A549 (cell line): ENCODE data around the gene PRKAR2B. TPM values are rescaled to one million over a fixed set of nuclear protein-coding genes. Genes with fewer than 3 reads are reported as not detected.

Source experiments
- ATAC-seq, 2 experiments: fragments of 200-7000 bp in 1 of 2; fragments of >200 bp in 1 of 2; cut with Nextera tagmentation in 1 of 2; cut with Tn5 transposase in 1 of 2; 3 replicates each; pipeline versions ENCODE4 v1.8.0 to v1.9.1; 2018 to 2020; ENCODE audit warnings: mild to moderate bottlenecking in 1 of 2, moderate library complexity in 1 of 2
- CTCF ChIA-PET: fragments of 300-600 bp; sonication (Branson Sonifier 250); formaldehyde crosslinking; extraction: SDS; loops from one replicate; lab custom pipeline; 2021; ENCODE audit warnings: antibody characterized with exemption, inconsistent platforms; lab: Yijun Ruan, JAX
- POLR2A ChIA-PET: fragments of 350-600 bp; formaldehyde crosslinking; extraction: SDS; loops from one replicate; lab custom pipeline; 2021; ENCODE audit warnings: antibody characterized with exemption, inconsistent platforms; lab: Yijun Ruan, JAX
- DNase-seq, 2 experiments: peaks; one replicate each; pipeline versions ENCODE4 v3.0.0 to v3.0.0-alpha.2; 2011 to 2016; ENCODE audit warnings: low read depth in 1 of 2, low spot score in 1 of 2
- FAIRE-seq: peaks from 2 replicates; lab custom pipeline; 2011; peaks lifted over from hg19 to GRCh38; lab: Jason Lieb, UNC
- H3K27ac ChIP-seq, 2 experiments: fragments of >200 bp; sonication (Bioruptor Twin); formaldehyde crosslinking; 3 replicates each; pipeline ENCODE4 v1.5.1; 2016 to 2017
- H3K4me1 ChIP-seq: fragments of >200 bp; sonication (Bioruptor Twin); formaldehyde crosslinking; 3 replicates; pipeline ENCODE4 v1.6.1; 2016
- H3K4me2 ChIP-seq: fragments of >200 bp; sonication (Bioruptor Twin); formaldehyde crosslinking; 3 replicates; pipeline ENCODE4 v1.6.1; 2016
- H3K4me3 ChIP-seq: fragments of >200 bp; sonication (Bioruptor Twin); formaldehyde crosslinking; 3 replicates; pipeline ENCODE4 v1.5.1; 2016
- H3K9me3 ChIP-seq: fragments of >200 bp; sonication (Bioruptor Twin); formaldehyde crosslinking; 3 replicates; pipeline ENCODE4 v1.6.1; 2016
- ATOH8 ChIP-seq: fragments of 250-450 bp; sonication (Bioruptor Pico); IDR thresholded peaks from 2 replicates; pipeline ENCODE4 v1.5.0; 2020; ENCODE audit warnings: low read depth, mild to moderate bottlenecking, moderate library complexity
- CBX2 ChIP-seq: fragments of 200-600 bp; sonication (generic); IDR thresholded peaks from 2 replicates; pipeline ENCODE4 v1.6.1; 2016; ENCODE audit warnings: low read depth, mild to moderate bottlenecking, borderline replicate concordance
- CHD2 ChIP-seq: fragments of 150-350 bp; IDR thresholded peaks from 2 replicates; pipeline ENCODE4 v1.6.1; 2014; ENCODE audit warnings: low read length; ENCODE audit not compliant: partially characterized antibody
- ELK1 ChIP-seq: fragments of 150-350 bp; IDR thresholded peaks from 2 replicates; pipeline ENCODE4 v1.6.1; 2014; ENCODE audit warnings: low read depth, mild to moderate bottlenecking, low read length
- EP300 ChIP-seq, 2 experiments: fragments of >200 bp; sonication (Bioruptor Twin); formaldehyde crosslinking; IDR thresholded peaks; 2 replicates in 1 of 2; 3 replicates in 1 of 2; pipeline ENCODE4 v1.6.1; 2016 to 2017
- GATA3 ChIP-seq: IDR thresholded peaks from 2 replicates; pipeline ENCODE4 v1.6.1; 2012; ENCODE audit warnings: borderline replicate concordance
- HEYL ChIP-seq: fragments of 250-450 bp; sonication (Bioruptor Pico); IDR thresholded peaks from 2 replicates; pipeline ENCODE4 v1.8.0; 2021; ENCODE audit warnings: mild to moderate bottlenecking, moderate library complexity
- HMGXB4 ChIP-seq: fragments of 250-450 bp; sonication (Bioruptor Pico); IDR thresholded peaks from 2 replicates; pipeline ENCODE4 v1.5.0; 2021; ENCODE audit warnings: mild to moderate bottlenecking, moderate library complexity, borderline replicate concordance
- HOXA7 ChIP-seq: fragments of 250-450 bp; sonication (Bioruptor Pico); IDR thresholded peaks from 2 replicates; pipeline ENCODE4 v1.5.0; 2020; ENCODE audit warnings: mild to moderate bottlenecking, moderate library complexity
- HOXB13 ChIP-seq: fragments of 250-450 bp; sonication (Bioruptor Pico); IDR thresholded peaks from 2 replicates; pipeline ENCODE4 v1.5.0; 2020; ENCODE audit warnings: low read depth, mild to moderate bottlenecking, moderate library complexity
- JUN ChIP-seq, 2 experiments: fragments of >200 bp; sonication (Bioruptor Twin); formaldehyde crosslinking; IDR thresholded peaks; 2 replicates in 1 of 2; 3 replicates in 1 of 2; pipeline ENCODE4 v1.6.1; 2016 to 2017
- NFE2L2 ChIP-seq: fragments of 150-350 bp; conservative IDR thresholded peaks from 2 replicates; pipeline ENCODE4 v1.6.1; 2014; ENCODE audit warnings: low read length
- NPAS2 ChIP-seq: fragments of 250-450 bp; sonication (Bioruptor Pico); IDR thresholded peaks from 2 replicates; pipeline ENCODE4 v1.8.0; 2022; ENCODE audit warnings: mild to moderate bottlenecking, moderate library complexity, borderline replicate concordance
- PHF8 ChIP-seq: fragments of 200-600 bp; sonication (generic); IDR thresholded peaks from 2 replicates; pipeline ENCODE4 v1.6.1; 2016; ENCODE audit warnings: low read depth, mild to moderate bottlenecking, antibody characterized with exemption, moderate library complexity, borderline replicate concordance
- POLR2A ChIP-seq: IDR thresholded peaks from 2 replicates; pipeline ENCODE4 v1.6.1; 2012; ENCODE audit warnings: mild to moderate bottlenecking, low read length
- POLR2AphosphoS2 ChIP-seq: conservative IDR thresholded peaks from 2 replicates; pipeline ENCODE4 v1.6.1; 2012; ENCODE audit warnings: low read length, improper control_type of control experiment, inconsistent platforms
- REST ChIP-seq: fragments of 200-600 bp; sonication (generic); IDR thresholded peaks from 2 replicates; pipeline ENCODE4 v1.6.1; 2016; ENCODE audit warnings: antibody characterized with exemption, mild to moderate bottlenecking, moderate library complexity
- RFX5 ChIP-seq: fragments of 450-650 bp; IDR thresholded peaks from 2 replicates; pipeline ENCODE4 v1.7.1; 2014; ENCODE audit warnings: antibody characterized with exemption, mild to moderate bottlenecking, moderate library complexity
- RNF2 ChIP-seq: fragments of 200-600 bp; sonication (generic); IDR thresholded peaks from 2 replicates; pipeline ENCODE4 v1.6.1; 2016; ENCODE audit warnings: low read depth, mild to moderate bottlenecking, antibody characterized with exemption, moderate library complexity, borderline replicate concordance
- SREBF2 ChIP-seq: fragments of 450-650 bp; IDR thresholded peaks from 2 replicates; pipeline ENCODE4 v1.6.1; 2014; ENCODE audit warnings: mild to moderate bottlenecking, moderate library complexity
- TP53 ChIP-seq: fragments of 250-450 bp; sonication (Bioruptor Pico); IDR thresholded peaks from 2 replicates; pipeline ENCODE4 v1.5.0; 2021; ENCODE audit warnings: mild to moderate bottlenecking, moderate library complexity
- ZNF302 ChIP-seq: fragments of 250-450 bp; sonication (Bioruptor Pico); IDR thresholded peaks from 2 replicates; pipeline ENCODE4 v1.9.0; 2021; ENCODE audit warnings: inconsistent platforms, mild to moderate bottlenecking, moderate library complexity
- WGBS: methylation state at CpG from one replicate; pipeline ENCODE4 v1.1.6; 2017; ENCODE audit errors: missing lambda C conversion rate; 5-methylcytosine and 5-hydroxymethylcytosine counted together
- polyA plus RNA-seq, 4 experiments: library from polyadenylated mRNA; depleted of rRNA in 3 of 4; stranded (reverse); fragments of >200 nt; fragmentation: RNase III in 1 of 4; extraction: RNeasy Plus Mini Kit Qiagen cat#74134 plus additional on column Dnase treatment in 1 of 4; gene quantifications; 2 replicates in 3 of 4; 3 replicates in 1 of 4; pipeline ENCODE4 v1.2.3, GENCODE V29; 2011 to 2017
- TF ChIP-seq, protein P1 (sequence below): IDR thresholded peaks from 2 replicates; pipeline ENCODE4 v1.6.1; 2012
- TF ChIP-seq, protein P2 (sequence below): IDR thresholded peaks from 2 replicates; pipeline ENCODE4 v1.6.1; 2012
- TF ChIP-seq, protein P3 (sequence below): fragments of >200 bp; sonication (Bioruptor Twin); formaldehyde crosslinking; IDR thresholded peaks from 3 replicates; pipeline ENCODE4 v1.5.1; 2016
- TF ChIP-seq, protein P4 (sequence below): fragments of 450-650 bp; IDR thresholded peaks from 2 replicates; pipeline ENCODE4 v1.6.1; 2014; ENCODE audit warnings: antibody characterized with exemption

The PRKAR2B gene
- polyA plus RNA-seq, 2 of the 4 experiments (the other 2 are of a cell fraction): 3.6 to 4.4 TPM

GRCh38 chr7:107023522-107024151, 20.9 kb upstream of the PRKAR2B start:
- Histone ChIP-seq H3K4me1 (peaks cover 8% of the 10 kb centered on the region; the same call in 2 of the 3 replicates), H3K9me3 (no peaks in the 10 kb centered on the region), H3K4me3 (no peak overlapping the region), H3K4me2 (no peak overlapping the region), H3K27ac (no peak overlapping the region)
- ChIA-PET CTCF (no interaction called here), POLR2A (no interaction called here)
- ATAC-seq: no peak
- no peak for FAIRE-seq
- TF ChIP-seq JUN (IDR thresholded peaks at IDR 0.05) (no peak), TP53 (no peak), HEYL (CRISPR knock-in tag) (no peak), SREBF2 (no peak), GATA3 (no peak), NPAS2 (CRISPR knock-in tag) (no peak), REST (no peak), NFE2L2 (no peak), EP300 (IDR thresholded peaks at IDR 0.05) (no peak), RNF2 (no peak), HOXA7 (CRISPR knock-in tag) (no peak), POLR2AphosphoS2 (no peak), ELK1 (no peak)
- TF ChIP-seq, protein P1, sequence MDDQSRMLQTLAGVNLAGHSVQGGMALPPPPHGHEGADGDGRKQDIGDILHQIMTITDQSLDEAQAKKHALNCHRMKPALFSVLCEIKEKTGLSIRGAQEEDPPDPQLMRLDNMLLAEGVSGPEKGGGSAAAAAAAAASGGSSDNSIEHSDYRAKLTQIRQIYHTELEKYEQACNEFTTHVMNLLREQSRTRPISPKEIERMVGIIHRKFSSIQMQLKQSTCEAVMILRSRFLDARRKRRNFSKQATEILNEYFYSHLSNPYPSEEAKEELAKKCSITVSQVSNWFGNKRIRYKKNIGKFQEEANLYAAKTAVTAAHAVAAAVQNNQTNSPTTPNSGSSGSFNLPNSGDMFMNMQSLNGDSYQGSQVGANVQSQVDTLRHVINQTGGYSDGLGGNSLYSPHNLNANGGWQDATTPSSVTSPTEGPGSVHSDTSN: no peak
- TF ChIP-seq, protein P2, sequence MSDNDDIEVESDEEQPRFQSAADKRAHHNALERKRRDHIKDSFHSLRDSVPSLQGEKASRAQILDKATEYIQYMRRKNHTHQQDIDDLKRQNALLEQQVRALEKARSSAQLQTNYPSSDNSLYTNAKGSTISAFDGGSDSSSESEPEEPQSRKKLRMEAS: no peak
- TF ChIP-seq, protein P3, sequence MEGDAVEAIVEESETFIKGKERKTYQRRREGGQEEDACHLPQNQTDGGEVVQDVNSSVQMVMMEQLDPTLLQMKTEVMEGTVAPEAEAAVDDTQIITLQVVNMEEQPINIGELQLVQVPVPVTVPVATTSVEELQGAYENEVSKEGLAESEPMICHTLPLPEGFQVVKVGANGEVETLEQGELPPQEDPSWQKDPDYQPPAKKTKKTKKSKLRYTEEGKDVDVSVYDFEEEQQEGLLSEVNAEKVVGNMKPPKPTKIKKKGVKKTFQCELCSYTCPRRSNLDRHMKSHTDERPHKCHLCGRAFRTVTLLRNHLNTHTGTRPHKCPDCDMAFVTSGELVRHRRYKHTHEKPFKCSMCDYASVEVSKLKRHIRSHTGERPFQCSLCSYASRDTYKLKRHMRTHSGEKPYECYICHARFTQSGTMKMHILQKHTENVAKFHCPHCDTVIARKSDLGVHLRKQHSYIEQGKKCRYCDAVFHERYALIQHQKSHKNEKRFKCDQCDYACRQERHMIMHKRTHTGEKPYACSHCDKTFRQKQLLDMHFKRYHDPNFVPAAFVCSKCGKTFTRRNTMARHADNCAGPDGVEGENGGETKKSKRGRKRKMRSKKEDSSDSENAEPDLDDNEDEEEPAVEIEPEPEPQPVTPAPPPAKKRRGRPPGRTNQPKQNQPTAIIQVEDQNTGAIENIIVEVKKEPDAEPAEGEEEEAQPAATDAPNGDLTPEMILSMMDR: no peak
- TF ChIP-seq, protein P4, sequence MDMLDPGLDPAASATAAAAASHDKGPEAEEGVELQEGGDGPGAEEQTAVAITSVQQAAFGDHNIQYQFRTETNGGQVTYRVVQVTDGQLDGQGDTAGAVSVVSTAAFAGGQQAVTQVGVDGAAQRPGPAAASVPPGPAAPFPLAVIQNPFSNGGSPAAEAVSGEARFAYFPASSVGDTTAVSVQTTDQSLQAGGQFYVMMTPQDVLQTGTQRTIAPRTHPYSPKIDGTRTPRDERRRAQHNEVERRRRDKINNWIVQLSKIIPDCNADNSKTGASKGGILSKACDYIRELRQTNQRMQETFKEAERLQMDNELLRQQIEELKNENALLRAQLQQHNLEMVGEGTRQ: no peak
- no peak for DNase-seq

DNA sequence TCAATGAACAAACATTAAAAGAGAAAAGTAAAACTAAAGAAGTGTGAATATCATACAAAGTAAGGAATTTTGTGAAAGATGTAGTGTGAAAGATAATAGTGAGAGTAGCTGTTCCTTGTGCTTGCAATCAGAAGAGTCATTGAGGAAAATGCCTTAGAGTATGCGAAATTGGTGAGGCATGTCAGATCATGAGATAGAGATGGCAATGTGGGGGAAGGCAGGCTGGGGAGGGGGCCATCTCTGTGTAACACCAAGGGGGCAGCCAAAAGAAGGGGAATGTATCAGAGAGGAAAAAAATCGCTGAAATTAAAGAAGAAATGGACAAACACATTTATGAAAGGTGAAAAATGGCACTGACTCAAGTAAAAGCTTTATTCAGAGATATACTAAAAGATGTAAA, 19.6 kb upstream of the PRKAR2B start:
- WGBS: 83% methylated on average over 2 of the region's 2 CpGs
- peak overlapping the region in 1 of 2 experiments; percentile 63; a peak in 3 of 6 replicates for H3K27ac ChIP-seq
- POLR2A ChIA-PET: no interaction called here
- TF ChIP-seq HMGXB4 (no peak), PHF8 (no peak), CBX2 (no peak), POLR2A (no peak), ATOH8 (CRISPR knock-in tag) (no peak), HOXB13 (CRISPR knock-in tag) (no peak), ZNF302 (CRISPR knock-in tag) (no peak), CHD2 (no peak), RFX5 (no peak)

More for the DNA sequence above, 19.6 kb upstream of the PRKAR2B start:
- H3K9me3 ChIP-seq: no peaks in the 10 kb centered on the region
- no peak for ATAC-seq
- DNase-seq: no peak
- H3K4me3 ChIP-seq: no peak overlapping the region
- no peak for FAIRE-seq
- CTCF ChIA-PET: interaction anchor here (0.7 to 1.0 kb wide), 2 partner anchors 10 to 40 kb away, joined by 3 read pairs; no protein-coding TSS in a partner anchor
- peaks cover 8% of the 10 kb centered on the region; the same call in 2 of the 3 replicates for H3K4me1 ChIP-seq
- no peak overlapping the region for H3K4me2 ChIP-seq
